ENCODE data around the gene TLR4.

DNA sequence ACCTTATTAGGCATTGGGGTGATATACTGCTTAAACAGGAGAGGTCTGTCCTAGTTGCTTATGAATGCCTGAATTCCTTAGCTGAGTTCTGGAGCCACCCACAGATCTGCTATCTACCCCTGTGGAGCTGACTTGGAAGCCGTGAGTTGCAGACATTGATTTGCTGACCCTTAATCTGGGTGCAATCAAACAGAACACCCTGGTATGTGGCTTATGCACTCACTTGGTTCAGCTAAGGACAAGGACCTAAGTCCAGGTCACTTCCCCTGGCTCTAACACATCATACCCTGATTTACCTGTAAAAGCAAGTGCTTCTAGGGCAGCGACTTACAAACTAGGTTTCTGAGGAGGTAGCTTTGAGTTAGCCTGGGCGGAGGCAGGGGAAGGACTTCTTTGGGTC lies 41.6 kb upstream of the TLR4 start:
- TF ChIP-seq POLR2A (IDR thresholded peaks at IDR 0.05) (no peak), EP300 (IDR thresholded peaks at IDR 0.05) (no peak), POLR2AphosphoS5 (IDR thresholded peaks at IDR 0.05) (no peak)
- TF ChIP-seq, protein P1, sequence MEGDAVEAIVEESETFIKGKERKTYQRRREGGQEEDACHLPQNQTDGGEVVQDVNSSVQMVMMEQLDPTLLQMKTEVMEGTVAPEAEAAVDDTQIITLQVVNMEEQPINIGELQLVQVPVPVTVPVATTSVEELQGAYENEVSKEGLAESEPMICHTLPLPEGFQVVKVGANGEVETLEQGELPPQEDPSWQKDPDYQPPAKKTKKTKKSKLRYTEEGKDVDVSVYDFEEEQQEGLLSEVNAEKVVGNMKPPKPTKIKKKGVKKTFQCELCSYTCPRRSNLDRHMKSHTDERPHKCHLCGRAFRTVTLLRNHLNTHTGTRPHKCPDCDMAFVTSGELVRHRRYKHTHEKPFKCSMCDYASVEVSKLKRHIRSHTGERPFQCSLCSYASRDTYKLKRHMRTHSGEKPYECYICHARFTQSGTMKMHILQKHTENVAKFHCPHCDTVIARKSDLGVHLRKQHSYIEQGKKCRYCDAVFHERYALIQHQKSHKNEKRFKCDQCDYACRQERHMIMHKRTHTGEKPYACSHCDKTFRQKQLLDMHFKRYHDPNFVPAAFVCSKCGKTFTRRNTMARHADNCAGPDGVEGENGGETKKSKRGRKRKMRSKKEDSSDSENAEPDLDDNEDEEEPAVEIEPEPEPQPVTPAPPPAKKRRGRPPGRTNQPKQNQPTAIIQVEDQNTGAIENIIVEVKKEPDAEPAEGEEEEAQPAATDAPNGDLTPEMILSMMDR (IDR thresholded peaks at IDR 0.05), result no peak
